B cell (primary cell): Measurements from ENCODE around the gene CCL20.

ENCODE experiments used
- EZH2 ChIP-seq: IDR thresholded peaks from 2 replicates; pipeline ENCODE4 v1.6.1; 2012; ENCODE audit warnings: borderline replicate concordance, low read depth, mild to moderate bottlenecking, moderate library complexity, low read length; ENCODE audit not compliant: insufficient read depth, poor library complexity, severe bottlenecking
- TF ChIP-seq, protein P1 (sequence below): fragments of 200-600 bp; IDR thresholded peaks from one replicate; pipeline ENCODE4 v1.8.0; 2022; ENCODE audit warnings: antibody characterized with exemption, mild to moderate bottlenecking

GRCh38 chr2:227781841-227782240 is 31.8 kb upstream of the CCL20 start:
- TF ChIP-seq, protein P1, sequence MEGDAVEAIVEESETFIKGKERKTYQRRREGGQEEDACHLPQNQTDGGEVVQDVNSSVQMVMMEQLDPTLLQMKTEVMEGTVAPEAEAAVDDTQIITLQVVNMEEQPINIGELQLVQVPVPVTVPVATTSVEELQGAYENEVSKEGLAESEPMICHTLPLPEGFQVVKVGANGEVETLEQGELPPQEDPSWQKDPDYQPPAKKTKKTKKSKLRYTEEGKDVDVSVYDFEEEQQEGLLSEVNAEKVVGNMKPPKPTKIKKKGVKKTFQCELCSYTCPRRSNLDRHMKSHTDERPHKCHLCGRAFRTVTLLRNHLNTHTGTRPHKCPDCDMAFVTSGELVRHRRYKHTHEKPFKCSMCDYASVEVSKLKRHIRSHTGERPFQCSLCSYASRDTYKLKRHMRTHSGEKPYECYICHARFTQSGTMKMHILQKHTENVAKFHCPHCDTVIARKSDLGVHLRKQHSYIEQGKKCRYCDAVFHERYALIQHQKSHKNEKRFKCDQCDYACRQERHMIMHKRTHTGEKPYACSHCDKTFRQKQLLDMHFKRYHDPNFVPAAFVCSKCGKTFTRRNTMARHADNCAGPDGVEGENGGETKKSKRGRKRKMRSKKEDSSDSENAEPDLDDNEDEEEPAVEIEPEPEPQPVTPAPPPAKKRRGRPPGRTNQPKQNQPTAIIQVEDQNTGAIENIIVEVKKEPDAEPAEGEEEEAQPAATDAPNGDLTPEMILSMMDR: no peak
- TF ChIP-seq EZH2: no peak
